ENCODE results near the gene ABLIM2.

ABLIM2 gene

DNA sequence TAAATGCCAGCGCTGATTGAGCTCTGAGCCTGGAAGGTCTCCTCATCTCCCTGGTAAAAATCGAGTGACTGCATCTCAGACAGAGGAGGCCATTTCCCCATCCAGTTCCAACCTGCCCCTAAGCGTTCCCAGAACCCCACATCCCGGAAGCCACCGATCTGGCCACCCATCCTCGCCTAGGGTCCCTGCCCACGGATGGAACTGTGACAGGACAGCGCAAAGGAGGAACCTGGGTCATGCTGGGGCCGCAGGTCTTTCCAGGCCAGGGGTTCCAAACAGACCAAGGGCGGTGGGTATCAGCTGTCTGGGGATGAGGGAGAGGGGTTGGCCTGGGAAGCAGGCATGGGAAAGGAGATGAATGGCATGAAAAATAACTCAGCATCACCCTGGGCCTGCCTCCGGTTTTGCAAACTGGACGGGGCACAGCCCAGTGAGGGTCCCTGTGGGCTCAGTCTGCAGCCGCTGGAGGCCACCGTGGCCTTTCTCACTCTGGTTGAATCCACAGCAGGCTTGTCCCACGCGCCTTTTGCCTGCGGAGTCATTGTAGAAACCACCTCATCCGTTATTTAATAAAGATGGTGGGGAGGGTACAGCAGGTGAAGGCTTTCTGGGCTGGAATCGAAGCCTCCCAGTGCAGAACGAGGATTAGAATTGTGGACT lies 49.1 kb downstream of the ABLIM2 start:
- DNase-seq (ENCODE audit: low read depth in 1 of 2, low spot score in 1 of 2): no peak
- Histone ChIP-seq H3K27me3 (ENCODE audit: insufficient read depth, poor library complexity, severe bottlenecking) (peaks cover 4% of the 10 kb centered on the region), H3K4me3 (replicated peaks; ENCODE audit: insufficient read depth, low read length) (no peak overlapping the region), H3K27ac (replicated peaks) (no peak overlapping the region)
- TF ChIP-seq SPI1 (IDR thresholded peaks at IDR 0.05; ENCODE audit: borderline replicate concordance, low read depth) (no peak), POLR2AphosphoS5 (IDR thresholded peaks at IDR 0.05; ENCODE audit: low read depth) (no peak), GABPA (IDR thresholded peaks at IDR 0.05; ENCODE audit: low read depth) (no peak)
- TF ChIP-seq, protein P1, sequence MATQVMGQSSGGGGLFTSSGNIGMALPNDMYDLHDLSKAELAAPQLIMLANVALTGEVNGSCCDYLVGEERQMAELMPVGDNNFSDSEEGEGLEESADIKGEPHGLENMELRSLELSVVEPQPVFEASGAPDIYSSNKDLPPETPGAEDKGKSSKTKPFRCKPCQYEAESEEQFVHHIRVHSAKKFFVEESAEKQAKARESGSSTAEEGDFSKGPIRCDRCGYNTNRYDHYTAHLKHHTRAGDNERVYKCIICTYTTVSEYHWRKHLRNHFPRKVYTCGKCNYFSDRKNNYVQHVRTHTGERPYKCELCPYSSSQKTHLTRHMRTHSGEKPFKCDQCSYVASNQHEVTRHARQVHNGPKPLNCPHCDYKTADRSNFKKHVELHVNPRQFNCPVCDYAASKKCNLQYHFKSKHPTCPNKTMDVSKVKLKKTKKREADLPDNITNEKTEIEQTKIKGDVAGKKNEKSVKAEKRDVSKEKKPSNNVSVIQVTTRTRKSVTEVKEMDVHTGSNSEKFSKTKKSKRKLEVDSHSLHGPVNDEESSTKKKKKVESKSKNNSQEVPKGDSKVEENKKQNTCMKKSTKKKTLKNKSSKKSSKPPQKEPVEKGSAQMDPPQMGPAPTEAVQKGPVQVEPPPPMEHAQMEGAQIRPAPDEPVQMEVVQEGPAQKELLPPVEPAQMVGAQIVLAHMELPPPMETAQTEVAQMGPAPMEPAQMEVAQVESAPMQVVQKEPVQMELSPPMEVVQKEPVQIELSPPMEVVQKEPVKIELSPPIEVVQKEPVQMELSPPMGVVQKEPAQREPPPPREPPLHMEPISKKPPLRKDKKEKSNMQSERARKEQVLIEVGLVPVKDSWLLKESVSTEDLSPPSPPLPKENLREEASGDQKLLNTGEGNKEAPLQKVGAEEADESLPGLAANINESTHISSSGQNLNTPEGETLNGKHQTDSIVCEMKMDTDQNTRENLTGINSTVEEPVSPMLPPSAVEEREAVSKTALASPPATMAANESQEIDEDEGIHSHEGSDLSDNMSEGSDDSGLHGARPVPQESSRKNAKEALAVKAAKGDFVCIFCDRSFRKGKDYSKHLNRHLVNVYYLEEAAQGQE (IDR thresholded peaks at IDR 0.05; ENCODE audit: insufficient replicate concordance, low read depth): no peak
- TF ChIP-seq, protein P2, sequence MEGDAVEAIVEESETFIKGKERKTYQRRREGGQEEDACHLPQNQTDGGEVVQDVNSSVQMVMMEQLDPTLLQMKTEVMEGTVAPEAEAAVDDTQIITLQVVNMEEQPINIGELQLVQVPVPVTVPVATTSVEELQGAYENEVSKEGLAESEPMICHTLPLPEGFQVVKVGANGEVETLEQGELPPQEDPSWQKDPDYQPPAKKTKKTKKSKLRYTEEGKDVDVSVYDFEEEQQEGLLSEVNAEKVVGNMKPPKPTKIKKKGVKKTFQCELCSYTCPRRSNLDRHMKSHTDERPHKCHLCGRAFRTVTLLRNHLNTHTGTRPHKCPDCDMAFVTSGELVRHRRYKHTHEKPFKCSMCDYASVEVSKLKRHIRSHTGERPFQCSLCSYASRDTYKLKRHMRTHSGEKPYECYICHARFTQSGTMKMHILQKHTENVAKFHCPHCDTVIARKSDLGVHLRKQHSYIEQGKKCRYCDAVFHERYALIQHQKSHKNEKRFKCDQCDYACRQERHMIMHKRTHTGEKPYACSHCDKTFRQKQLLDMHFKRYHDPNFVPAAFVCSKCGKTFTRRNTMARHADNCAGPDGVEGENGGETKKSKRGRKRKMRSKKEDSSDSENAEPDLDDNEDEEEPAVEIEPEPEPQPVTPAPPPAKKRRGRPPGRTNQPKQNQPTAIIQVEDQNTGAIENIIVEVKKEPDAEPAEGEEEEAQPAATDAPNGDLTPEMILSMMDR (IDR thresholded peaks at IDR 0.05; ENCODE audit: insufficient read depth, low read length): no peak

DNA sequence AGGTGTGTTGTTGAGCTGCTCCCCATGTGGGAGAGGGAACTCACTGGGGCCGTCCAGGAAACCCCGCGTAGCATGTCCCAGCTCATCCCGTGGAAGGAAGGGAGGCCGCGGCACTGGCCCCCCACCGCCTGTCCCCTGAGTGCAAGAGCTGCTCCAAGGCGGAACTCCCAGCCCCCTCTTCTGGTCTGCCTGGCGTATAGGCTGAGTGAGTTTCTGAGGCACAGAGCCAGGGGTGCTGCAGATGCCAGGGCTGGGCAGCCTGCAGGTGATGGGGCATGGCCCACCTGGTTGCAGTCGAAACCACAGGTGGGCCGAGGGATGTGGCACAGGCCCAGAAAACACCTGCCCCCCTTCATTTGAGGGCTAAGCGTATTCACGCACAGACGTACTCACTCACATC lies 49.6 kb downstream of the ABLIM2 start:
- H3K27me3 ChIP-seq (ENCODE audit: insufficient read depth, poor library complexity, severe bottlenecking): peaks cover 4% of the 10 kb centered on the region
- no peak for DNase-seq (ENCODE audit: low read depth in 1 of 2, low spot score in 1 of 2)
- H3K4me3 ChIP-seq (replicated peaks; ENCODE audit: insufficient read depth, low read length): no peak overlapping the region
- TF ChIP-seq, protein P1 (IDR thresholded peaks at IDR 0.05; ENCODE audit: insufficient replicate concordance, low read depth): no peak
- TF ChIP-seq POLR2AphosphoS5 (IDR thresholded peaks at IDR 0.05; ENCODE audit: low read depth) (no peak), SPI1 (IDR thresholded peaks at IDR 0.05; ENCODE audit: borderline replicate concordance, low read depth) (no peak), GABPA (IDR thresholded peaks at IDR 0.05; ENCODE audit: low read depth) (no peak)
- TF ChIP-seq, protein P2 (IDR thresholded peaks at IDR 0.05; ENCODE audit: insufficient read depth, low read length): no peak
- H3K27ac ChIP-seq (replicated peaks): no peak overlapping the region

DNA sequence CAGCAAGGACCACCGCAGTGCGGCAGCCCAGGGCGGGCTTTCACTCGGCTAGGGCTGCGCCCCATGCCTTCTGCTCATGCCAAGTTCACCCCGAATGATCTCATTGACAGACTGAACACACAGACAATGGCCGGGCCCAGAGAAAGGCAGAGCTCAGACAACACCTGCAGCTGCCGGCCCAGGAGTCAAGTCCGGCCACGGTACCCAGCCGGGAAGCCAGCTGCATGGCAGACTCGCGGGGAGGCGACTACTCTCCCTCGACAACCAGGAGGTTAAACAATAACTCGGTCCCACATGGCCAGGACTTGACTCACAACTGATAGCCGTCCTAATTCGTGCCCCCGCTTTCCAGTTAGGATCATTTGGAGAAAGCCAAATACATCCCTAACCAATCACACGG lies 50.4 kb downstream of the ABLIM2 start:
- DNase-seq (ENCODE audit: low read depth in 1 of 2, low spot score in 1 of 2): no peak
- peaks cover 4% of the 10 kb centered on the region for H3K27me3 ChIP-seq (ENCODE audit: insufficient read depth, poor library complexity, severe bottlenecking)
- TF ChIP-seq, protein P2 (IDR thresholded peaks at IDR 0.05; ENCODE audit: insufficient read depth, low read length): no peak
- TF ChIP-seq GABPA (IDR thresholded peaks at IDR 0.05; ENCODE audit: low read depth) (no peak), POLR2AphosphoS5 (IDR thresholded peaks at IDR 0.05; ENCODE audit: low read depth) (no peak), SPI1 (IDR thresholded peaks at IDR 0.05; ENCODE audit: borderline replicate concordance, low read depth) (no peak)
- TF ChIP-seq, protein P1 (IDR thresholded peaks at IDR 0.05; ENCODE audit: insufficient replicate concordance, low read depth): no peak
- H3K27ac ChIP-seq (replicated peaks): no peak overlapping the region
- H3K4me3 ChIP-seq (replicated peaks; ENCODE audit: insufficient read depth, low read length): no peak overlapping the region
